Aorta (tissue), 5 donors: ENCODE data around the gene GRB7. TPM values are rescaled to one million over a fixed set of nuclear protein-coding genes. Genes with fewer than 3 reads are reported as not detected.

Source experiments
- ATAC-seq: fragments of 200-7000 bp; cut with Tn5 transposase; one replicate; pipeline ENCODE4 v1.9.1; 2022; ENCODE audit warnings: moderate library complexity; ENCODE audit not compliant: low FRiP score
- DNase-seq, 2 donors: peaks; one replicate each; pipeline ENCODE4 v3.0.0-alpha.2; 2020
- H3K27ac ChIP-seq, 2 donors: one replicate each; pipeline ENCODE4 v1.5.1; 2013; ENCODE audit warnings: low read length in 2 of 2, mild to moderate bottlenecking in 2 of 2, moderate library complexity in 2 of 2, control low read depth in 1 of 2, inconsistent platforms in 1 of 2, low read depth in 1 of 2
- H3K27me3 ChIP-seq, 2 donors: one replicate each; pipeline ENCODE4 v1.6.1; 2013; ENCODE audit warnings: control low read depth in 1 of 2, low read length in 1 of 2, mild to moderate bottlenecking in 1 of 2, moderate library complexity in 1 of 2; ENCODE audit not compliant: insufficient read depth in 2 of 2, control insufficient read depth in 1 of 2
- H3K36me3 ChIP-seq, 2 donors: one replicate each; pipeline ENCODE4 v1.6.1; 2013; ENCODE audit warnings: control low read depth in 1 of 2, low read length in 1 of 2, mild to moderate bottlenecking in 1 of 2; ENCODE audit not compliant: insufficient read depth in 2 of 2, control insufficient read depth in 1 of 2
- H3K4me1 ChIP-seq, 2 donors: one replicate each; pipeline ENCODE4 v1.6.1; 2013; ENCODE audit warnings: low read length in 2 of 2, control low read depth in 1 of 2, mild to moderate bottlenecking in 1 of 2, moderate library complexity in 1 of 2; ENCODE audit not compliant: insufficient read depth in 2 of 2, control insufficient read depth in 1 of 2
- H3K4me3 ChIP-seq, 2 donors: one replicate each; pipeline ENCODE4 v1.5.1; 2013; ENCODE audit warnings: low read length in 2 of 2, control low read depth in 1 of 2, mild to moderate bottlenecking in 1 of 2
- H3K9me3 ChIP-seq: one replicate; pipeline ENCODE4 v1.6.1; 2013; ENCODE audit warnings: mild to moderate bottlenecking, low read length; ENCODE audit not compliant: control insufficient read depth
- WGBS, 2 donors: extraction: QIAGEN DNeasy Blood & Tissue Kit; methylation state at CpG; one replicate each; pipeline ENCODE4 v1.1.7; 2013; 5-methylcytosine and 5-hydroxymethylcytosine counted together
- intact Hi-C, 2 donors: fragments of 100-400 bp; cut with DNase I; formaldehyde crosslinking; loops; one replicate each; pipeline versions ENCODE4 v1.14.2 to v1.15.0; 2022
- polyA plus RNA-seq, 2 donors: library from polyadenylated mRNA; stranded (reverse); fragments of 200-250 nt; gene quantifications; one replicate each; pipeline ENCODE4 v1.2.3, GENCODE V29; 2013
- total RNA-seq, 2 donors: library from RNA; stranded (reverse); fragmentation: NEBNext Ultra II Directional; extraction: Animal tissue kit (Norgen Biotek cat#: 25700); gene quantifications; one replicate each; pipeline ENCODE4 v1.2.1, GENCODE V29; 2021
- donor health status: healthy with polysubstance abuse.
- donor health status: Bipolar disorder and iron deficiency.
- donor health status: DM: no; HTN: no; CAD: no.
- donor health status: DM: no; HTN: no; CAD: no.
- donor health status: DM: yes; HTN: yes; CAD: no.

The GRB7 gene
- total and polyA plus RNA-seq, 4 donors: 0.23 to 1.6 (median 0.59) TPM

GRCh38 chr17:39751016-39751543 is 13.3 kb downstream of the GRB7 start:
- H3K4me1 ChIP-seq: no peaks in the 10 kb centered on the region
- intact Hi-C loops: loop anchor here in 1 of 2 donors (5.0 kb wide), 1 partner anchor 114 kb away; the partner anchor contains the start of gene STARD3
- H3K4me3 ChIP-seq: no peak overlapping the region
- no peaks in the 10 kb centered on the region for H3K9me3 ChIP-seq
- WGBS, 2 donors: 23 to 27% methylated on average over 5 of the region's 5 CpGs
- ATAC-seq: no peak
- H3K36me3 ChIP-seq: no peaks in the 10 kb centered on the region
- no peaks in the 10 kb centered on the region for H3K27me3 ChIP-seq
- peak in 1 of 2 donors; percentile 20 for DNase-seq
- no peak overlapping the region for H3K27ac ChIP-seq

- intact Hi-C loops: loop anchor here in 1 of 2 donors (5.0 kb wide), 1 partner anchor 114 kb away; the partner anchor contains the start of gene STARD3
- 4 to 5% methylated on average over 10 of the region's 10 CpGs for WGBS, 2 donors
- H3K36me3 ChIP-seq: no peaks in the 10 kb centered on the region
- no peak overlapping the region for H3K27ac ChIP-seq
- ATAC-seq: no peak
- H3K27me3 ChIP-seq: no peaks in the 10 kb centered on the region
- peak in 1 of 2 donors; percentile 59 for DNase-seq
- no peaks in the 10 kb centered on the region for H3K4me1 ChIP-seq
- H3K9me3 ChIP-seq: no peaks in the 10 kb centered on the region
- no peak overlapping the region for H3K4me3 ChIP-seq
Measured at GRCh38 chr17:39751637-39752036, 13.9 kb downstream of the GRB7 start.

GRCh38 chr17:39752241-39752881 is 14.6 kb downstream of the GRB7 start:
- no peak for ATAC-seq
- H3K27me3 ChIP-seq: no peaks in the 10 kb centered on the region
- no peak overlapping the region for H3K27ac ChIP-seq
- 81 to 83% methylated on average over 13 of the region's 13 CpGs for WGBS, 2 donors
- no peak overlapping the region for H3K4me3 ChIP-seq
- no peak for DNase-seq
- H3K4me1 ChIP-seq: no peaks in the 10 kb centered on the region
- no peaks in the 10 kb centered on the region for H3K36me3 ChIP-seq
- intact Hi-C loops: loop anchor here in 1 of 2 donors (5.0 kb wide), 1 partner anchor 115 kb away; the partner anchor contains the start of gene STARD3
- no peaks in the 10 kb centered on the region for H3K9me3 ChIP-seq

- Histone ChIP-seq H3K9me3 (no peaks in the 10 kb centered on the region), H3K27ac (peak overlapping the region in 1 of 2 donors; percentile 62), H3K4me1 (no peaks in the 10 kb centered on the region), H3K4me3 (peak overlapping the region; percentile 20 to 67), H3K36me3 (no peaks in the 10 kb centered on the region), H3K27me3 (no peaks in the 10 kb centered on the region)
- intact Hi-C loops: loop anchor here in 1 of 2 donors (1.0 to 5.0 kb wide), 4 partner anchors 23 to 135 kb away; partner anchors contain the start of genes MIEN1 and STARD3
- ATAC-seq (peak; percentile 64), DNase-seq (peak; percentile 72 to 88)
- 4 to 5% methylated on average over 51 to 55 of the region's 55 CpGs for WGBS, 2 donors
Measured at GRCh38 chr17:39753514-39754160, 15.9 kb downstream of the GRB7 start.

GRCh38 chr17:39754161-39754957 is 16.6 kb downstream of the GRB7 start:
- DNase-seq (peak; percentile 97 to 98), ATAC-seq (peak; percentile 95)
- H3K9me3 ChIP-seq: no peaks in the 10 kb centered on the region
- intact Hi-C loops: loop anchor here in 1 of 2 donors (1.0 to 5.0 kb wide), 4 partner anchors 24 to 136 kb away; partner anchors contain the start of genes MIEN1 and STARD3
- H3K4me1 ChIP-seq: no peaks in the 10 kb centered on the region
- WGBS, 2 donors: 0 to 1% methylated on average over 60 to 91 of the region's 91 CpGs
- no peaks in the 10 kb centered on the region for H3K27me3 ChIP-seq
- H3K36me3 ChIP-seq: no peaks in the 10 kb centered on the region
- peak overlapping the region; percentile 49 to 62 for H3K27ac ChIP-seq
- peak overlapping the region; percentile 42 to 67 for H3K4me3 ChIP-seq

DNA sequence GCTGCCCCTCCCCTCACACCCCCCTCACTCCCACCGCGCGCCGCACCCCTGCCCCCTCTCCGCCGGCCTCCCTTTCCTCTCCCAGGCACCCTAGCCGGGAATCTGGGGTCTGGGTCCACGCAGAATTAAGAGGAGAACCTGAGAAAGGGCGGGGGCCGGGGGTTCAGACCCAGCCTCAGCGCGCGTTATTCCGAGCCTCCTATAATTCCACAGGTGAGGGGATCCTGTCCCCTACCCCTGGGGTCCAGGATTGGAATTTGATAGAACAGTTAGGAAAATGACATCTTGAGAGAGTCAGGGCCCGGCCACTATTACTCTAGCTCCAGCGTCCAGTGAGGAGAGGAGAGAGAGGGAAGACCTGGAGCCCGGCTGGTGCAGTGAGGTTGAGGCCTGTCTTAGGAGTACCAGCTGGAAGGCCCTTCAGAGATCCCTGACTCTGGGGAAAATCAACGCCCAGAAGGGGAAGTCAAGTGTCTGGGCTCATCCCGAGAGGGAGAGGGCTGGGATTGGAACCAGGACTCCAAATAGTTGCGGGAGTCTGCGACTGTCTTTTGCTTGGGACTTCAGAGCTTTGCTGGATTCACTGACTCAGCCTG is 17.3 kb downstream of the GRB7 start:
- Histone ChIP-seq H3K36me3 (no peaks in the 10 kb centered on the region), H3K4me1 (no peaks in the 10 kb centered on the region), H3K27me3 (no peaks in the 10 kb centered on the region), H3K4me3 (peak overlapping the region; percentile 42 to 67), H3K27ac (peak overlapping the region in 1 of 2 donors; percentile 49), H3K9me3 (no peaks in the 10 kb centered on the region)
- DNase-seq (no peak), ATAC-seq (no peak)
- intact Hi-C loops: loop anchor here in 1 of 2 donors (1.0 to 5.0 kb wide), 4 partner anchors 25 to 137 kb away; partner anchors contain the start of genes MIEN1 and STARD3
- WGBS, 2 donors: 34 to 39% methylated on average over 21 of the region's 21 CpGs

- 74 to 81% methylated on average over 18 of the region's 18 CpGs for WGBS, 2 donors
- H3K27ac ChIP-seq: no peak overlapping the region
- H3K9me3 ChIP-seq: no peaks in the 10 kb centered on the region
- DNase-seq (no peak), ATAC-seq (no peak)
- no peaks in the 10 kb centered on the region for H3K4me1 ChIP-seq
- intact Hi-C loops: loop anchor here in 1 of 2 donors (2.0 kb wide), 1 partner anchor 133 kb away; no protein-coding TSS in a partner anchor
- no peak overlapping the region for H3K4me3 ChIP-seq
- H3K27me3 ChIP-seq: no peaks in the 10 kb centered on the region
- H3K36me3 ChIP-seq: no peaks in the 10 kb centered on the region
Measured at GRCh38 chr17:39755554-39756379, 18.0 kb downstream of the GRB7 start.
